DOHH2 (cell line): Measurements from ENCODE around the gene PDHA2.
"Not testable (repeated sequence)": the region's sequence is repeated elsewhere in the genome, so short reads cannot be mapped to it uniquely, and the experiment has no call there.

ENCODE experiments used
- H3F3A ChIP-seq: fragments of 200-600 bp; sonication (generic), shearing (Covaris generic); 2 replicates; pipeline ENCODE4 v1.6.0; 2016; ENCODE audit warnings: antibody characterized with exemption, mild to moderate bottlenecking; ENCODE audit not compliant: control insufficient read depth, insufficient read depth
- H3K27ac ChIP-seq: fragments of 200-600 bp; sonication (generic); 2 replicates; pipeline ENCODE4 v1.5.1; 2014; ENCODE audit warnings: low read depth, mild to moderate bottlenecking, low read length, moderate library complexity
- H3K27me3 ChIP-seq: fragments of 200-600 bp; sonication (generic); 2 replicates; pipeline ENCODE4 v1.6.1; 2014; ENCODE audit warnings: mild to moderate bottlenecking, low read length, mixed read lengths; ENCODE audit not compliant: control insufficient read depth
- H3K36me3 ChIP-seq: fragments of 200-600 bp; sonication (generic); 2 replicates; pipeline ENCODE4 v1.6.1; 2014; ENCODE audit warnings: mild to moderate bottlenecking, low read length, moderate library complexity, mixed read lengths; ENCODE audit not compliant: control insufficient read depth
- H3K4me1 ChIP-seq: fragments of 200-600 bp; sonication (generic); 2 replicates; pipeline ENCODE4 v1.6.1; 2014; ENCODE audit warnings: mild to moderate bottlenecking, low read length, mixed read lengths; ENCODE audit not compliant: control insufficient read depth
- H3K4me2 ChIP-seq: fragments of 200-600 bp; sonication (generic); 2 replicates; pipeline ENCODE4 v1.6.0; 2014; ENCODE audit warnings: mild to moderate bottlenecking, low read length, moderate library complexity
- H3K4me3 ChIP-seq: fragments of 200-600 bp; sonication (generic); 2 replicates; pipeline ENCODE4 v1.5.1; 2014; ENCODE audit warnings: mild to moderate bottlenecking, low read length, mixed read lengths
- H3K79me2 ChIP-seq: fragments of 200-600 bp; sonication (generic); 2 replicates; pipeline ENCODE4 v1.6.1; 2014; ENCODE audit warnings: mild to moderate bottlenecking, low read length, mixed read lengths; ENCODE audit not compliant: control insufficient read depth
- H3K9me2 ChIP-seq: fragments of 200-600 bp; sonication (generic); replicated peaks from 2 replicates; pipeline ENCODE4 v1.6.1; 2014; ENCODE audit warnings: mild to moderate bottlenecking, low read length, mixed read lengths; ENCODE audit not compliant: control insufficient read depth
- H3K9me3 ChIP-seq: fragments of 200-600 bp; sonication (generic); 2 replicates; pipeline ENCODE4 v1.6.1; 2014; ENCODE audit warnings: antibody characterized with exemption, low read length, mixed read lengths; ENCODE audit not compliant: control insufficient read depth, insufficient read depth
- H4K20me1 ChIP-seq: fragments of 200-600 bp; sonication (generic); 2 replicates; pipeline ENCODE4 v1.6.0; 2014; ENCODE audit warnings: low read depth, mild to moderate bottlenecking, antibody characterized with exemption, low read length, moderate library complexity; ENCODE audit not compliant: control insufficient read depth, insufficient read depth
- CTCF ChIP-seq: fragments of 200-600 bp; sonication (generic); IDR thresholded peaks from one replicate; pipeline ENCODE4 v1.5.1; 2014; ENCODE audit warnings: antibody characterized with exemption, mild to moderate bottlenecking, low read depth, low read length; ENCODE audit not compliant: poor library complexity, severe bottlenecking
- EZH2phosphoT487 ChIP-seq: fragments of 200-600 bp; sonication (generic); IDR thresholded peaks from 2 replicates; pipeline ENCODE4 v1.6.1; 2017; ENCODE audit warnings: borderline replicate concordance, mild to moderate bottlenecking, antibody characterized with exemption, low read length, moderate library complexity, mixed read lengths

PDHA2 gene

GRCh38 chr4:95850161-95850560 lies 10.3 kb downstream of the PDHA2 start:
- Histone ChIP-seq H3K36me3 (no peaks in the 10 kb centered on the region), H4K20me1 (no peaks in the 10 kb centered on the region), H3F3A (no peaks in the 10 kb centered on the region), H3K27me3 (no peaks in the 10 kb centered on the region), H3K9me2 (no peaks in the 10 kb centered on the region; the same call in 1 of the 2 replicates), H3K4me3 (no peak overlapping the region), H3K79me2 (no peaks in the 10 kb centered on the region), H3K27ac (no peak overlapping the region), H3K4me1 (no peaks in the 10 kb centered on the region), H3K9me3 (no peaks in the 10 kb centered on the region), H3K4me2 (no peak overlapping the region)
- TF ChIP-seq EZH2phosphoT487 (no peak), CTCF (no peak)

- no peaks in the 10 kb centered on the region for H3K4me1 ChIP-seq
- no peak overlapping the region for H3K27ac ChIP-seq
- TF ChIP-seq EZH2phosphoT487 (no peak), CTCF (no peak)
Observed at GRCh38 chr4:95857761-95858160, 17.9 kb downstream of the PDHA2 start.

GRCh38 chr4:95867919-95868318 lies 28.0 kb downstream of the PDHA2 start:
- Histone ChIP-seq H3K9me2 (no peaks in the 10 kb centered on the region), H3F3A (no peaks in the 10 kb centered on the region), H3K36me3 (no peaks in the 10 kb centered on the region), H3K4me1 (no peaks in the 10 kb centered on the region), H3K9me3 (peaks cover 3% of the 10 kb centered on the region; the same call in 1 of the 2 replicates), H3K27ac (no peak overlapping the region), H3K4me3 (no peak overlapping the region), H3K4me2 (no peak overlapping the region), H4K20me1 (no peaks in the 10 kb centered on the region), H3K27me3 (no peaks in the 10 kb centered on the region), H3K79me2 (no peaks in the 10 kb centered on the region)
- no peak for TF ChIP-seq CTCF
- no peak for TF ChIP-seq EZH2phosphoT487

More at GRCh38 chr4:95857761-95858160, 17.9 kb downstream of the PDHA2 start:
- H4K20me1 ChIP-seq: no peaks in the 10 kb centered on the region
- no peaks in the 10 kb centered on the region for H3K27me3 ChIP-seq
- H3K9me2 ChIP-seq: no peaks in the 10 kb centered on the region; the same call in 1 of the 2 replicates
- H3K9me3 ChIP-seq: no peaks in the 10 kb centered on the region
- H3K4me2 ChIP-seq: no peak overlapping the region
- H3K79me2 ChIP-seq: no peaks in the 10 kb centered on the region
- no peak overlapping the region for H3K4me3 ChIP-seq
- H3F3A ChIP-seq: no peaks in the 10 kb centered on the region
- H3K36me3 ChIP-seq: no peaks in the 10 kb centered on the region

GRCh38 chr4:95869414-95869813 lies 29.5 kb downstream of the PDHA2 start:
- not testable (repeated sequence) for H4K20me1 ChIP-seq, H3F3A ChIP-seq, H3K27me3 ChIP-seq, H3K4me3 ChIP-seq, H3K9me3 ChIP-seq, H3K4me1 ChIP-seq, H3K27ac ChIP-seq, H3K36me3 ChIP-seq, H3K4me2 ChIP-seq, H3K9me2 ChIP-seq, H3K79me2 ChIP-seq
